ENCODE results near the gene SDF4. TPM values are rescaled to one million over a fixed set of nuclear protein-coding genes. Genes with fewer than 3 reads are reported as not detected.
A peak's percentile ranks its signal among the peaks of the same experiment; 100 is the strongest.

SDF4 gene
- total and polyA plus RNA-seq, 2 of the 13 experiments (the other 11 are each of a cell fraction or from before 2014, with no cell fraction given): 80.8 to 107 TPM

DNA sequence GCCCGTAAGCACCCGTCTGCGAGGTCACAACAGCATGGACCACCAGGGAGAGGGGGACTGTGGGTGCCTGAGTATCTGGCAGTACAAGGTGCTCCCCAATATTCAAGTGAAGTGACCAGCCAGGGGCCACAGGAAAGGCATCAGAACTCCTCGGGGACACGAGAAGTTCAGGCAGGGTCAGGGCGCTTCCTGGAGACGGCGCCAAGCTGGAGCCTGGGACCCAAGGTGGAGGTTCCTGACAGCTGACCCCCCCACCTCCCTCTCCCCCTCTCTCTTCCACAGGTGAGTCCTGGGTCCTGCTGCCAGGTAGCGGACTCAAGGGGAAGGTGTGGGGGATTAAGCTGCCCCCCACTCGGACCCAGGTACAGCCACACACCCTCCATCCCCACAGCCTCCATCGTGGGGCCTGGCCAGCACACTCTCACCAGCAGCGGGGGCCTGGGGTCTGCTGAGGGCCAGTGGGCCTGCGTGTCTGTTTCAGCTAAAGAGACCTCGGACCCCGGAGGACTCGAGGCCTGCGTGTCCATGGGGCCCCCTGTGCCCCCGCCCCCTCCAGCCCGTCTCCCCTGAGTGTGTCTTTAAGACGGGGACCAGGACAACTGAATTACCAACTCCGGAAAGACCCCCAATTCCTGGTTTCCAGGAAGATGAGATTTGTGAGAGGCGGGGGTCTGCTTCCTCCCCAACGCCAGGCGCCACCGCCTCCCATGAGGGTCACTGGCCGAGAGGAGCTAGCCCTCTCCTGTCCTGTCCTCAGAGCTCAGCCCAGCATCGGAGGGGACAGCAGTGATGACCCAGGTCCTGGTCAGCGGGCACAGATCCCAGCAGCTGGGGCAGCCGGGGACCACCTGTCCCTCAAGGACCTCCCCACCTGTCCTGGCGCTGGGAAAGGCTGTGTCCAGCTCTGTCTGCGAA lies 31.6 kb downstream of the SDF4 start:
- ChIA-PET POLR2A (no interaction called here), CTCF (ENCODE audit: low intra/inter-chr PET ratio, low total read pairs) (no interaction called here)
- Histone ChIP-seq H3K4me3 (replicated peaks in 1 of 3; ENCODE audit: insufficient read depth in 1 of 3, low read depth in 2 of 3, low read length in 3 of 3) (peak overlapping the region in 1 of 3 experiments; percentile 55; a peak in 1 of 6 replicates), H3K4me2 (ENCODE audit: low read depth, low read length) (peak overlapping the region; percentile 23; the same call in 1 of the 2 replicates), H2AFZ (ENCODE audit: low read length) (no peak overlapping the region), H3K27ac (ENCODE audit: extremely low read length, insufficient read depth, low read length) (no peak overlapping the region), H3K79me2 (ENCODE audit: insufficient read depth, low read length) (no peaks in the 10 kb centered on the region), H3K27me3 (ENCODE audit: control insufficient read depth in 1 of 2, insufficient read depth in 2 of 2, low read length in 2 of 2) (peaks cover 21 to 52% of the 10 kb centered on the region in 2 experiments; a peak in 4 of 5 replicates), H4K20me1 (ENCODE audit: insufficient read depth, low read length) (no peaks in the 10 kb centered on the region), H3K4me1 (ENCODE audit: insufficient read depth, low read length) (peaks cover 22% of the 10 kb centered on the region), H3K9ac (ENCODE audit: insufficient read depth, low read depth, low read length) (no peak overlapping the region), H3K9me3 (ENCODE audit: low read length) (no peaks in the 10 kb centered on the region), H3K36me3 (replicated peaks in 1 of 2; ENCODE audit: control insufficient read depth in 1 of 2, insufficient read depth in 2 of 2, low read length in 2 of 2) (no peaks in the 10 kb centered on the region)
- FAIRE-seq (no peak), DNase-seq (ENCODE audit: low spot score) (no peak), ATAC-seq (no peak)
- TF ChIP-seq MTF2 (CRISPR knock-in tag; IDR thresholded peaks at IDR 0.05; ENCODE audit: borderline replicate concordance) (peak; percentile 16; the same call in 1 of the 2 replicates), EZH2 (conservative IDR thresholded peaks at IDR 0.05; ENCODE audit: low read depth, low read length) (0 out of 2 replicates have a peak, but pooled peaks have one; percentile 25), TBX3 (IDR thresholded peaks at IDR 0.05; ENCODE audit: borderline replicate concordance) (no peak)
- TF ChIP-seq, protein P1, sequence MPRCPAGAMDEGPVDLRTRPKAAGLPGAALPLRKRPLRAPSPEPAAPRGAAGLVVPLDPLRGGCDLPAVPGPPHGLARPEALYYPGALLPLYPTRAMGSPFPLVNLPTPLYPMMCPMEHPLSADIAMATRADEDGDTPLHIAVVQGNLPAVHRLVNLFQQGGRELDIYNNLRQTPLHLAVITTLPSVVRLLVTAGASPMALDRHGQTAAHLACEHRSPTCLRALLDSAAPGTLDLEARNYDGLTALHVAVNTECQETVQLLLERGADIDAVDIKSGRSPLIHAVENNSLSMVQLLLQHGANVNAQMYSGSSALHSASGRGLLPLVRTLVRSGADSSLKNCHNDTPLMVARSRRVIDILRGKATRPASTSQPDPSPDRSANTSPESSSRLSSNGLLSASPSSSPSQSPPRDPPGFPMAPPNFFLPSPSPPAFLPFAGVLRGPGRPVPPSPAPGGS (CRISPR knock-in tag; IDR thresholded peaks at IDR 0.05): no peak
- TF ChIP-seq, protein P2, sequence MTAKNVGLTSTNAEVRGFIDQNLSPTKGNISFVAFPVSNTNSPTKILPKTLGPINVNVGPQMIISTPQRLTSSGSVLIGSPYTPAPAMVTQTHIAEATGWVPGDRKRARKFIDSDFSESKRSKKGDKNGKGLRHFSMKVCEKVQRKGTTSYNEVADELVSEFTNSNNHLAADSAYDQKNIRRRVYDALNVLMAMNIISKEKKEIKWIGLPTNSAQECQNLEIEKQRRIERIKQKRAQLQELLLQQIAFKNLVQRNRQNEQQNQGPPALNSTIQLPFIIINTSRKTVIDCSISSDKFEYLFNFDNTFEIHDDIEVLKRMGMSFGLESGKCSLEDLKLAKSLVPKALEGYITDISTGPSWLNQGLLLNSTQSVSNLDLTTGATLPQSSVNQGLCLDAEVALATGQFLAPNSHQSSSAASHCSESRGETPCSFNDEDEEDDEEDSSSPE (CRISPR knock-in tag; IDR thresholded peaks at IDR 0.05): no peak
- TF ChIP-seq, protein P3, sequence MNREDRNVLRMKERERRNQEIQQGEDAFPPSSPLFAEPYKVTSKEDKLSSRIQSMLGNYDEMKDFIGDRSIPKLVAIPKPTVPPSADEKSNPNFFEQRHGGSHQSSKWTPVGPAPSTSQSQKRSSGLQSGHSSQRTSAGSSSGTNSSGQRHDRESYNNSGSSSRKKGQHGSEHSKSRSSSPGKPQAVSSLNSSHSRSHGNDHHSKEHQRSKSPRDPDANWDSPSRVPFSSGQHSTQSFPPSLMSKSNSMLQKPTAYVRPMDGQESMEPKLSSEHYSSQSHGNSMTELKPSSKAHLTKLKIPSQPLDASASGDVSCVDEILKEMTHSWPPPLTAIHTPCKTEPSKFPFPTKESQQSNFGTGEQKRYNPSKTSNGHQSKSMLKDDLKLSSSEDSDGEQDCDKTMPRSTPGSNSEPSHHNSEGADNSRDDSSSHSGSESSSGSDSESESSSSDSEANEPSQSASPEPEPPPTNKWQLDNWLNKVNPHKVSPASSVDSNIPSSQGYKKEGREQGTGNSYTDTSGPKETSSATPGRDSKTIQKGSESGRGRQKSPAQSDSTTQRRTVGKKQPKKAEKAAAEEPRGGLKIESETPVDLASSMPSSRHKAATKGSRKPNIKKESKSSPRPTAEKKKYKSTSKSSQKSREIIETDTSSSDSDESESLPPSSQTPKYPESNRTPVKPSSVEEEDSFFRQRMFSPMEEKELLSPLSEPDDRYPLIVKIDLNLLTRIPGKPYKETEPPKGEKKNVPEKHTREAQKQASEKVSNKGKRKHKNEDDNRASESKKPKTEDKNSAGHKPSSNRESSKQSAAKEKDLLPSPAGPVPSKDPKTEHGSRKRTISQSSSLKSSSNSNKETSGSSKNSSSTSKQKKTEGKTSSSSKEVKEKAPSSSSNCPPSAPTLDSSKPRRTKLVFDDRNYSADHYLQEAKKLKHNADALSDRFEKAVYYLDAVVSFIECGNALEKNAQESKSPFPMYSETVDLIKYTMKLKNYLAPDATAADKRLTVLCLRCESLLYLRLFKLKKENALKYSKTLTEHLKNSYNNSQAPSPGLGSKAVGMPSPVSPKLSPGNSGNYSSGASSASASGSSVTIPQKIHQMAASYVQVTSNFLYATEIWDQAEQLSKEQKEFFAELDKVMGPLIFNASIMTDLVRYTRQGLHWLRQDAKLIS (CRISPR knock-in tag; IDR thresholded peaks at IDR 0.05): no peak
- intact Hi-C loops (cut with micrococcal nuclease; ENCODE audit: unreplicated experiment): no loop called here
- no TSS peak for BruUV-seq (replicated peaks)
- in situ Hi-C loops (cut with HindIII; ENCODE audit: extremely low pct_ligation_motif_present, low pct_unique_long_range_greater_than_20kb): no loop called here
- 35% methylated on average over 9 of the region's 31 CpGs for WGBS (ENCODE audit: low lambda C conversion rate)
